ENCODE data around the gene SLC7A14. TPM values are rescaled to one million over a fixed set of nuclear protein-coding genes. Genes with fewer than 3 reads are reported as not detected.

SLC7A14 gene
- total RNA-seq, 1 donor from 2014 or later: not detected

- no peak overlapping the region for H3K4me3 Mint-ChIP-seq
- H3K4me1 ChIP-seq: peaks cover 30% of the 10 kb centered on the region
Observed at GRCh38 chr3:170471149-170471548, 114.7 kb downstream of the SLC7A14 start.

GRCh38 chr3:170470063-170471016 lies 115.5 kb downstream of the SLC7A14 start:
- Histone ChIP-seq H3K9ac (no peak overlapping the region), H2AFZ (replicated peaks) (peak overlapping the region; percentile 95), H3F3A (ENCODE audit: low read depth) (peaks cover 5% of the 10 kb centered on the region), H3K79me2 (ENCODE audit: low read depth) (no peaks in the 10 kb centered on the region), H3K4me2 (peak overlapping the region; percentile 57), H3K27ac (peak overlapping the region; percentile 29), H3K27me3 (no peaks in the 10 kb centered on the region), H4K20me1 (ENCODE audit: low read depth) (no peaks in the 10 kb centered on the region), H3K36me3 (no peaks in the 10 kb centered on the region), H3K9me3 (ENCODE audit: low read depth) (no peaks in the 10 kb centered on the region), H3K4me3 (no peak overlapping the region), H3K4me1 (peaks cover 28% of the 10 kb centered on the region)
- Mint-ChIP-seq H3K4me3 (no peak overlapping the region), H3K27ac (peak overlapping the region; percentile 67), H3K9me3 (no peaks in the 10 kb centered on the region), H3K4me1 (peaks cover 38% of the 10 kb centered on the region), H3K27me3 (ENCODE audit: insufficient read depth, low read depth) (no peaks in the 10 kb centered on the region), H3K36me3 (no peaks in the 10 kb centered on the region)
- DNase-seq (ENCODE audit: low spot score): no peak
- TF ChIP-seq CTCF (IDR thresholded peaks at IDR 0.05) (no peak), EZH2phosphoT487 (IDR thresholded peaks at IDR 0.05) (no peak), EZH2 (IDR thresholded peaks at IDR 0.05) (no peak)

More at GRCh38 chr3:170471149-170471548, 114.7 kb downstream of the SLC7A14 start:
- Histone ChIP-seq H3K27ac (no peak overlapping the region), H3F3A (ENCODE audit: low read depth) (peaks cover 6% of the 10 kb centered on the region), H3K9ac (no peak overlapping the region), H3K27me3 (no peaks in the 10 kb centered on the region), H2AFZ (replicated peaks) (peak overlapping the region; percentile 95), H3K9me3 (ENCODE audit: low read depth) (no peaks in the 10 kb centered on the region), H3K36me3 (no peaks in the 10 kb centered on the region), H4K20me1 (ENCODE audit: low read depth) (no peaks in the 10 kb centered on the region), H3K4me3 (no peak overlapping the region), H3K4me2 (peak overlapping the region; percentile 57), H3K79me2 (ENCODE audit: low read depth) (no peaks in the 10 kb centered on the region)
- Mint-ChIP-seq H3K9me3 (no peaks in the 10 kb centered on the region), H3K27me3 (ENCODE audit: insufficient read depth, low read depth) (no peaks in the 10 kb centered on the region), H3K36me3 (no peaks in the 10 kb centered on the region), H3K4me1 (peaks cover 39% of the 10 kb centered on the region), H3K27ac (no peak overlapping the region)
- TF ChIP-seq EZH2 (IDR thresholded peaks at IDR 0.05) (no peak), CTCF (IDR thresholded peaks at IDR 0.05) (no peak), EZH2phosphoT487 (IDR thresholded peaks at IDR 0.05) (no peak)
- DNase-seq (ENCODE audit: low spot score): no peak

GRCh38 chr3:170469151-170470062 lies 116.5 kb downstream of the SLC7A14 start:
- peaks cover 28% of the 10 kb centered on the region for H3K4me1 ChIP-seq
- Mint-ChIP-seq H3K4me3 (no peak overlapping the region), H3K27ac (no peak overlapping the region), H3K9me3 (no peaks in the 10 kb centered on the region), H3K27me3 (ENCODE audit: insufficient read depth, low read depth) (no peaks in the 10 kb centered on the region), H3K4me1 (peaks cover 34% of the 10 kb centered on the region), H3K36me3 (no peaks in the 10 kb centered on the region)
- TF ChIP-seq CTCF (IDR thresholded peaks at IDR 0.05) (no peak), EZH2 (IDR thresholded peaks at IDR 0.05) (no peak), EZH2phosphoT487 (IDR thresholded peaks at IDR 0.05) (no peak)
- no peak overlapping the region for H3K9ac ChIP-seq
- DNase-seq (ENCODE audit: low spot score): no peak
- H3K9me3 ChIP-seq (ENCODE audit: low read depth): no peaks in the 10 kb centered on the region
- H3F3A ChIP-seq (ENCODE audit: low read depth): peaks cover 5% of the 10 kb centered on the region
- H3K4me3 ChIP-seq: no peak overlapping the region
- H3K79me2 ChIP-seq (ENCODE audit: low read depth): no peaks in the 10 kb centered on the region
- H3K4me2 ChIP-seq: no peak overlapping the region
- no peaks in the 10 kb centered on the region for H3K36me3 ChIP-seq
- H4K20me1 ChIP-seq (ENCODE audit: low read depth): no peaks in the 10 kb centered on the region
- H2AFZ ChIP-seq (replicated peaks): no peak overlapping the region
- no peaks in the 10 kb centered on the region for H3K27me3 ChIP-seq
- no peak overlapping the region for H3K27ac ChIP-seq

Measured in neural progenitor cell (in vitro differentiated cells).